GM21360 (cell line): ENCODE data around the gene KCNQ4.

ENCODE experiments used
- ATAC-seq: cut with Tn5 transposase; IDR thresholded peaks from one replicate; pipeline ENCODE4 v1.9.1; 2021; ENCODE audit warnings: mild to moderate bottlenecking, moderate library complexity; ENCODE audit not compliant: unreplicated experiment

The KCNQ4 gene

GRCh38 chr1:40754201-40754600 is 29.4 kb upstream of the KCNQ4 start:
- ATAC-seq = no peak

- no peak for ATAC-seq
Measured at GRCh38 chr1:40755067-40755466, 28.5 kb upstream of the KCNQ4 start.

GRCh38 chr1:40756523-40756922 is 27.1 kb upstream of the KCNQ4 start:
- no peak for ATAC-seq

GRCh38 chr1:40757084-40757483 is 26.5 kb upstream of the KCNQ4 start:
- ATAC-seq = no peak

GRCh38 chr1:40758004-40758403 is 25.6 kb upstream of the KCNQ4 start:
- ATAC-seq = no peak

- no peak for ATAC-seq
Measured at GRCh38 chr1:40758578-40759343, 24.8 kb upstream of the KCNQ4 start.

GRCh38 chr1:40760984-40761383 is 22.6 kb upstream of the KCNQ4 start:
- no peak for ATAC-seq

GRCh38 chr1:40762144-40762923 is 21.3 kb upstream of the KCNQ4 start:
- no peak for ATAC-seq

GRCh38 chr1:40763742-40764532 is 19.6 kb upstream of the KCNQ4 start:
- peak; percentile 49 for ATAC-seq

- ATAC-seq = no peak
Measured at GRCh38 chr1:40764981-40765380, 18.6 kb upstream of the KCNQ4 start.

- ATAC-seq = no peak
Measured at GRCh38 chr1:40766017-40766416, 17.6 kb upstream of the KCNQ4 start.

GRCh38 chr1:40766560-40766959 is 17.0 kb upstream of the KCNQ4 start:
- no peak for ATAC-seq

GRCh38 chr1:40768146-40768990 is 15.2 kb upstream of the KCNQ4 start:
- no peak for ATAC-seq

GRCh38 chr1:40769815-40770214 is 13.8 kb upstream of the KCNQ4 start:
- ATAC-seq = no peak

- ATAC-seq = no peak
Measured at GRCh38 chr1:40770296-40771070, 13.1 kb upstream of the KCNQ4 start.

- ATAC-seq = no peak
Measured at GRCh38 chr1:40772146-40772955, 11.2 kb upstream of the KCNQ4 start.

GRCh38 chr1:40773748-40774265 is 9.8 kb upstream of the KCNQ4 start:
- no peak for ATAC-seq

GRCh38 chr1:40774266-40774998 is 9.2 kb upstream of the KCNQ4 start:
- no peak for ATAC-seq
